Measurements from ENCODE around the gene EFCAB14.
"Not testable (repeated sequence)": the region's sequence is repeated elsewhere in the genome, so short reads cannot be mapped to it uniquely, and the experiment has no call there.

The EFCAB14 gene

GRCh38 chr1:46651152-46651551, 67.8 kb downstream of the EFCAB14 start:
- not testable (repeated sequence) for DNase-seq

GRCh38 chr1:46650491-46650890, 68.4 kb downstream of the EFCAB14 start:
- no peak for DNase-seq

- no peak for DNase-seq
Observed at GRCh38 chr1:46649764-46650163, 69.2 kb downstream of the EFCAB14 start.

- DNase-seq: no peak
Observed at GRCh38 chr1:46647611-46648010, 71.3 kb downstream of the EFCAB14 start.

GRCh38 chr1:46646844-46647243, 72.1 kb downstream of the EFCAB14 start:
- no peak for DNase-seq

GRCh38 chr1:46646331-46646730, 72.6 kb downstream of the EFCAB14 start:
- no peak for DNase-seq

GRCh38 chr1:46645815-46646214, 73.1 kb downstream of the EFCAB14 start:
- DNase-seq: no peak

GRCh38 chr1:46643368-46643775, 75.5 kb downstream of the EFCAB14 start:
- no peak for DNase-seq

GRCh38 chr1:46642115-46642680, 76.7 kb downstream of the EFCAB14 start:
- DNase-seq: no peak

- DNase-seq: no peak
Observed at GRCh38 chr1:46639547-46639946, 79.4 kb downstream of the EFCAB14 start.

GRCh38 chr1:46638921-46639320, 80.0 kb downstream of the EFCAB14 start:
- DNase-seq: no peak

GRCh38 chr1:46637444-46638083, 81.3 kb downstream of the EFCAB14 start:
- no peak for DNase-seq

- DNase-seq: no peak
Observed at GRCh38 chr1:46635205-46635604, 83.7 kb downstream of the EFCAB14 start.

- no peak for DNase-seq
Observed at GRCh38 chr1:46630719-46631118, 88.2 kb downstream of the EFCAB14 start.
